Kidney (tissue), 14 donors: ENCODE measurements around the gene MAP3K2. TPM values are rescaled to one million over a fixed set of nuclear protein-coding genes. Genes with fewer than 3 reads are reported as not detected.

ENCODE experiments used
- DNase-seq, 5 donors: peaks; one replicate each; pipeline ENCODE4 v3.0.0-alpha.2; 2013 to 2020
- FAIRE-seq: peaks from 2 replicates; lab custom pipeline; 2012; peaks lifted over from hg19 to GRCh38; lab: Jason Lieb, UNC
- H3K27ac ChIP-seq, 2 donors: one replicate each; pipeline ENCODE4 v1.7.0; 2013; ENCODE audit warnings: low read depth in 2 of 2, low read length in 2 of 2, inconsistent platforms in 1 of 2
- H3K27me3 ChIP-seq: one replicate; pipeline ENCODE4 v1.7.1; 2013; ENCODE audit warnings: low read length, inconsistent platforms; ENCODE audit not compliant: control insufficient read depth, insufficient read depth
- H3K36me3 ChIP-seq, 3 donors: one replicate each; pipeline versions ENCODE4 v1.7.0 to v1.7.1; 2013; ENCODE audit warnings: low read length in 3 of 3, control low read depth in 1 of 3, inconsistent platforms in 1 of 3; ENCODE audit not compliant: insufficient read depth in 3 of 3, control insufficient read depth in 2 of 3
- H3K4me1 ChIP-seq, 3 donors: one replicate each; pipeline versions ENCODE4 v1.7.0 to v1.7.1; 2013; ENCODE audit warnings: low read length in 3 of 3, inconsistent platforms in 1 of 3, low read depth in 1 of 3; ENCODE audit not compliant: control insufficient read depth in 2 of 3, insufficient read depth in 2 of 3
- H3K4me3 ChIP-seq, 3 donors: one replicate each; pipeline versions ENCODE4 v1.7.0 to v1.8.1; 2013; ENCODE audit warnings: low read length in 3 of 3, control low read depth in 1 of 3, inconsistent platforms in 1 of 3
- H3K9ac ChIP-seq, 3 donors: one replicate each; pipeline versions ENCODE4 v1.7.0 to v1.7.1; 2013; ENCODE audit warnings: low read length in 3 of 3, control low read depth in 1 of 3, inconsistent platforms in 1 of 3
- H3K9me3 ChIP-seq, 3 donors: one replicate each; pipeline versions ENCODE4 v1.7.0 to v1.7.1; 2013; ENCODE audit warnings: low read length in 3 of 3, control low read depth in 1 of 3, inconsistent platforms in 1 of 3; ENCODE audit not compliant: control insufficient read depth in 2 of 3, insufficient read depth in 1 of 3
- intact Hi-C: fragments of 100-400 bp; cut with DNase I; formaldehyde crosslinking; loops from one replicate; pipeline ENCODE4 v1.11.1; 2022
- polyA plus RNA-seq: library from polyadenylated mRNA; stranded (reverse); fragments of 350-450 nt; fragmentation: Illumina TruSeq; extraction: RNeasy Lipid Tissue Mini Kit (QIAGEN cat#74804); gene quantifications from one replicate; pipeline ENCODE4 v1.2.3, GENCODE V29; 2014; ENCODE audit warnings: low read depth, low replicate concordance; ENCODE audit not compliant: insufficient read depth
- total RNA-seq: library from RNA; stranded (reverse); fragmentation: NEBNext Ultra II Directional; extraction: Animal tissue kit (Norgen Biotek cat#: 25700); gene quantifications from one replicate; pipeline ENCODE4 v1.2.1, GENCODE V29; 2021
- TF ChIP-seq, protein P1 (sequence below): IDR thresholded peaks from 3 replicates; pipeline ENCODE4 v1.5.1; 2012; ENCODE audit warnings: mild to moderate bottlenecking, moderate library complexity, borderline replicate concordance; ENCODE audit not compliant: insufficient read depth; ENCODE audit errors: extremely low read depth
- donor health status: control.
- donor health status: control.
- donor health status: control.
- donor health status: control.
- donor health status: control.
- donor health status: DM: yes; HTN: yes; CAD: no.
- donor health status: Normal renal cell carcinoma (clear cell type).

The MAP3K2 gene
- total and polyA plus RNA-seq, 2 donors from 2014 or later, result 4.9 to 65.3 TPM

DNA sequence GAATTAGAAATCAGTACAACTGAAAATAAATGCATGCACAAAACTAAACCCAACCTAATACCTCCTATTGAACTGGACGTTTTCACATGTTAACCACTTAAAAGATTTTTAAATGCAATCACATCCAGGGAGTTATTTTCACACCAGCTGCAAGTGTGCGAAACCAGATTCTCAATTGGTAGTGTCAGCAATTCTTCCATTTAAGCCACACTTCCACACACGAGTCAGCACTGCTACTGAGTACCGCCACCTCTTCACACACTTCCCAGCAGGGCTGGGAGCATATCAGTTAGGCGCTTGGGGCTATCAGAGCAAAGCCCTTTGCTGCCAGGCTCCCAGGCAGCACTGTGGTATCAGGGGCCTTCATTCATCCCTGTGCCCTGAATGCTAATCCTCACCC lies 108.0 kb downstream of the MAP3K2 start:
- FAIRE-seq, result no peak
- Histone ChIP-seq H3K9ac (no peak overlapping the region), H3K36me3 (peaks cover 16 to 51% (median 33%) of the 10 kb centered on the region in 3 donors), H3K4me3 (no peak overlapping the region), H3K27me3 (no peaks in the 10 kb centered on the region), H3K4me1 (no peaks in the 10 kb centered on the region), H3K9me3 (peaks cover 0 to 8% (median 0%) of the 10 kb centered on the region in 3 donors), H3K27ac (no peak overlapping the region)
- no peak for DNase-seq
- TF ChIP-seq, protein P1, sequence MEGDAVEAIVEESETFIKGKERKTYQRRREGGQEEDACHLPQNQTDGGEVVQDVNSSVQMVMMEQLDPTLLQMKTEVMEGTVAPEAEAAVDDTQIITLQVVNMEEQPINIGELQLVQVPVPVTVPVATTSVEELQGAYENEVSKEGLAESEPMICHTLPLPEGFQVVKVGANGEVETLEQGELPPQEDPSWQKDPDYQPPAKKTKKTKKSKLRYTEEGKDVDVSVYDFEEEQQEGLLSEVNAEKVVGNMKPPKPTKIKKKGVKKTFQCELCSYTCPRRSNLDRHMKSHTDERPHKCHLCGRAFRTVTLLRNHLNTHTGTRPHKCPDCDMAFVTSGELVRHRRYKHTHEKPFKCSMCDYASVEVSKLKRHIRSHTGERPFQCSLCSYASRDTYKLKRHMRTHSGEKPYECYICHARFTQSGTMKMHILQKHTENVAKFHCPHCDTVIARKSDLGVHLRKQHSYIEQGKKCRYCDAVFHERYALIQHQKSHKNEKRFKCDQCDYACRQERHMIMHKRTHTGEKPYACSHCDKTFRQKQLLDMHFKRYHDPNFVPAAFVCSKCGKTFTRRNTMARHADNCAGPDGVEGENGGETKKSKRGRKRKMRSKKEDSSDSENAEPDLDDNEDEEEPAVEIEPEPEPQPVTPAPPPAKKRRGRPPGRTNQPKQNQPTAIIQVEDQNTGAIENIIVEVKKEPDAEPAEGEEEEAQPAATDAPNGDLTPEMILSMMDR, result no peak
- intact Hi-C loops, result no loop called here

DNA sequence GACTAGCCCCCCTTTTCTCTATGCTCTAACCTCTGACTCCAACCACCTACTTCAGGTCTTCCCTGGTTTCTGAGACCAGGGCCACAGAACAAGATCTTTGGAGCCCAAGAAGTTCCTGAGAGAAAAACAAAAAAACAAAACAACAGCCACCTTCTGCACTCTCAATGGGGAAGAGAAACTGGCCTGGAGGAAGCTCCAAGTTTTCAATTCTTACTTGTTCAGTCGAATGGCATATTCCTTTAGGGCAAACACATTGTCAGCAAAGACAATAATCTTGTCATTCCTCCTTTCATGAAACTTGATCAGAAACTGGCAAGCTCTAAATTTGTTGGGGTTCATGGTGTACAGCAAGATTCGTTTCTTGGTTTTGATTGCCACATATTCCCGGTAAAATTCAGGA lies 108.8 kb downstream of the MAP3K2 start:
- Histone ChIP-seq H3K4me1 (no peaks in the 10 kb centered on the region), H3K36me3 (peaks cover 12 to 50% (median 29%) of the 10 kb centered on the region in 3 donors), H3K27ac (no peak overlapping the region), H3K27me3 (no peaks in the 10 kb centered on the region), H3K9ac (no peak overlapping the region), H3K9me3 (peaks cover 0 to 8% (median 0%) of the 10 kb centered on the region in 3 donors), H3K4me3 (no peak overlapping the region)
- DNase-seq (no peak), FAIRE-seq (no peak)
- intact Hi-C loops, result no loop called here
- TF ChIP-seq, protein P1, result no peak

DNA sequence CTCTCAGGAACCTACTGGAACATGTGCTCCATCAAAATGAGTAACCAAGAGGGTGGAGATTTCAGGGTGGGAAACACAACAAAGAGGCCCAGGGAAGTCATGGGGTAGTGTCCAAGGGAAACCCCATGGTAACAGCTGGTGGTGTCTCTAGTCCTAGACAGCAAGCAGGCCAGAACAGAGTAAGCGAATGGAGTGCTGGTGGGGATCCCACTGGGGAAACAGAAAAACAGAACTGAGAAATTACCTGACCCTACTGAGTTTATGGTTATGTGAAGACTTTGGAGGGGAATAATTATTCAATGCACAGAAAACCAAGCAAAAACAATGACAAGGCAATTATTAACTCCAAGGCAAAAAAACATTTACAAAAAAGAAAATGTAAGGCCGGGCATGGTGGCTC lies 110.7 kb downstream of the MAP3K2 start:
- Histone ChIP-seq H3K4me1 (no peaks in the 10 kb centered on the region), H3K9me3 (no peaks in the 10 kb centered on the region), H3K9ac (no peak overlapping the region), H3K27ac (no peak overlapping the region), H3K4me3 (no peak overlapping the region), H3K36me3 (peaks cover 6 to 52% (median 31%) of the 10 kb centered on the region in 3 donors), H3K27me3 (no peaks in the 10 kb centered on the region)
- TF ChIP-seq, protein P1, result no peak
- FAIRE-seq (no peak), DNase-seq (no peak)
- intact Hi-C loops, result no loop called here

DNA sequence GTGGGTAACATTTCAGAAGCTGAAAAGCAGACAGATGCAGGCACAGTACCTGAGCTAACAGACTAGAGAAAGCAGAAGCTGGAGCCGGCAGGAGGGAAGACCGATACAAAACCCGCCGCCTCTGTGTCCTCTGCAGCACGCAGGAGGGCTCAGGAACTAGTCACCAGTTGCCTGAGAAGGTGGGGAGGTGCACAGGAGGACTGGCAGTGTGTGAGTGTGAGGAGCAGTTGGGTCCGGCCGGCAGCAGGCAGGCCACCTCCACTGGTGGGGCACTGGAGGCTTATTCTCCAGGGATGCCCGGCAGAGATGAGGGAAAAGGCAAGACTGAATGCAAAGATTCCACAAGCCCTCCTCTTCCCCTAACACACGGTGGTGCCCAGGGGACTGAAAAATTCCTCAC lies 112.0 kb downstream of the MAP3K2 start:
- Histone ChIP-seq H3K36me3 (peaks cover 12 to 61% (median 36%) of the 10 kb centered on the region in 3 donors), H3K4me1 (no peaks in the 10 kb centered on the region), H3K27ac (no peak overlapping the region), H3K9ac (no peak overlapping the region), H3K27me3 (no peaks in the 10 kb centered on the region), H3K4me3 (no peak overlapping the region), H3K9me3 (no peaks in the 10 kb centered on the region)
- DNase-seq, result no peak
- intact Hi-C loops, result no loop called here
- FAIRE-seq, result no peak
- TF ChIP-seq, protein P1, result no peak
